ENCODE measurements around the gene RAB21. TPM values are rescaled to one million over a fixed set of nuclear protein-coding genes. Genes with fewer than 3 reads are reported as not detected.

The RAB21 gene
- total RNA-seq, 1 experiment from 2014 or later, result 27.3 TPM

DNA sequence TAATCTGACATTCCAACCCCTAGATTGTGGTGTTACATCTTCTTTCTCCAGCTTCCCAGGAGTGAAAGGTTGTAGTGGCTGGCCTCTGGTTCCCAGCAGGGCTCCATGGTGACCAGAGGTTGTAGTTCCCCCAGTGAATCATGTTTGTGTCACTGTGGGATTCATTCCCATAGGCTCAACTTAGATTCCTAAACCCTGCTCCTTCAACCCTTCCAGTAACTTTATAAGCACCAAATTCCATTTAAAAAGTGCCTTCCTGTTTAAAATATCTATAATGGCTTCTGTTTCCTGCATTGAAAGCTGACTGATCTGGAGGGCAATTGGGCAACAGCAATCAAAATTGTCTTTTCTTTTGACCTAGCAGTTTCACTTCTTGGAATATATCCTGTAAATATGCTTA is 44.4 kb downstream of the RAB21 start:
- CTCF ChIA-PET, result no interaction called here
- Histone ChIP-seq H3K4me3 (ENCODE audit: low read length) (no peak overlapping the region), H3K9me3 (ENCODE audit: low read length) (no peaks in the 10 kb centered on the region), H3K27me3 (ENCODE audit: low read length) (no peaks in the 10 kb centered on the region), H3K4me2 (ENCODE audit: low read length) (no peak overlapping the region), H4K20me1 (ENCODE audit: low read length) (no peaks in the 10 kb centered on the region), H3K79me2 (ENCODE audit: low read length) (no peaks in the 10 kb centered on the region), H3F3A (ENCODE audit: low read length, unreplicated experiment) (no peaks in the 10 kb centered on the region), H3K9me2 (replicated peaks; ENCODE audit: low read length) (no peaks in the 10 kb centered on the region), H3K9ac (ENCODE audit: low read length) (no peak overlapping the region), H3K36me3 (ENCODE audit: low read depth, low read length) (no peaks in the 10 kb centered on the region), H2AFZ (ENCODE audit: low read length) (no peak overlapping the region), H3K4me1 (ENCODE audit: insufficient read depth, low read length) (peaks cover 6% of the 10 kb centered on the region; the same call in 1 of the 2 replicates), H3K27ac (ENCODE audit: low read length) (no peak overlapping the region)
- BruUV-seq (replicated peaks), result no TSS peak
- intact Hi-C loops (cut with micrococcal nuclease), result no loop called here
- ATAC-seq (peak; percentile 91), DNase-seq (peak; percentile 55)
- POLR2A ChIA-PET (ENCODE audit: unreplicated experiment), result no interaction called here
- no peak for TF ChIP-seq EZH2 (IDR thresholded peaks at IDR 0.05; ENCODE audit: low read length, unreplicated experiment)
- TF ChIP-seq EZH2phosphoT487 (IDR thresholded peaks at IDR 0.05; ENCODE audit: borderline replicate concordance, low read length), result no peak
- TF ChIP-seq CTCF (conservative IDR thresholded peaks at IDR 0.05; ENCODE audit: low read depth, low read length), result no peak

DNA sequence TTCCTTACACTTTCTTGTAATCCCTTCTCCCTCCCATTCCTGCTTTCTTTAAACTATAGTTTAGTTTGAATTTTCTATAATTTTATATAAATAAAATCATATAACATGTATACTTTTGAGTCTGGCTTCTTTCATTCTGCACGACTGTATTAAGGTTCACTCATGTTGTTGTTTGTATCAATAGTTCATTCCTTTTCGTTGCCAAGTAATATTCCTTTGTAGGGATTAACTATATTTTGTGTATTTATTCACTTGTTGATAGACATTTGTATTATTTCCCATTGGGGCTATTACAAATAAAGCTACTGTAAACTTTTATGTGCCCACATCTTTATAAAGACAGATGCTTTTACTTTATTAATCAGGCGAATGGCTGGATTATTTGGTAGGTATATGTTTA is 45.5 kb downstream of the RAB21 start:
- Histone ChIP-seq H4K20me1 (ENCODE audit: low read length) (no peaks in the 10 kb centered on the region), H3K9me3 (ENCODE audit: low read length) (no peaks in the 10 kb centered on the region), H3K79me2 (ENCODE audit: low read length) (no peaks in the 10 kb centered on the region), H3K4me2 (ENCODE audit: low read length) (no peak overlapping the region), H3F3A (ENCODE audit: low read length, unreplicated experiment) (no peaks in the 10 kb centered on the region), H3K27me3 (ENCODE audit: low read length) (no peaks in the 10 kb centered on the region), H3K4me3 (ENCODE audit: low read length) (no peak overlapping the region), H3K4me1 (ENCODE audit: insufficient read depth, low read length) (peaks cover 6% of the 10 kb centered on the region; the same call in 1 of the 2 replicates), H3K9me2 (replicated peaks; ENCODE audit: low read length) (no peaks in the 10 kb centered on the region), H2AFZ (ENCODE audit: low read length) (no peak overlapping the region), H3K36me3 (ENCODE audit: low read depth, low read length) (no peaks in the 10 kb centered on the region), H3K27ac (ENCODE audit: low read length) (no peak overlapping the region), H3K9ac (ENCODE audit: low read length) (no peak overlapping the region)
- no peak for DNase-seq
- POLR2A ChIA-PET (ENCODE audit: unreplicated experiment), result no interaction called here
- CTCF ChIA-PET, result no interaction called here
- BruUV-seq (replicated peaks), result no TSS peak
- ATAC-seq, result no peak
- TF ChIP-seq CTCF (conservative IDR thresholded peaks at IDR 0.05; ENCODE audit: low read depth, low read length), result no peak
- intact Hi-C loops (cut with micrococcal nuclease), result no loop called here

GRCh38 chr12:71804505-71804904 is 49.8 kb downstream of the RAB21 start:
- H3K9ac ChIP-seq (ENCODE audit: low read length), result no peak overlapping the region
- no peaks in the 10 kb centered on the region for H3K9me2 ChIP-seq (replicated peaks; ENCODE audit: low read length)
- BruUV-seq (replicated peaks), result no TSS peak
- no peak overlapping the region for H2AFZ ChIP-seq (ENCODE audit: low read length)
- intact Hi-C loops (cut with micrococcal nuclease), result no loop called here
- no peak overlapping the region for H3K4me2 ChIP-seq (ENCODE audit: low read length)
- H3K27ac ChIP-seq (ENCODE audit: low read length), result no peak overlapping the region
- no peak for ATAC-seq
- no peaks in the 10 kb centered on the region for H3K9me3 ChIP-seq (ENCODE audit: low read length)
- POLR2A ChIA-PET (ENCODE audit: unreplicated experiment), result no interaction called here
- no peak for DNase-seq
- no peaks in the 10 kb centered on the region for H3K79me2 ChIP-seq (ENCODE audit: low read length)
- no peaks in the 10 kb centered on the region for H3F3A ChIP-seq (ENCODE audit: low read length, unreplicated experiment)
- H3K4me3 ChIP-seq (ENCODE audit: low read length), result no peak overlapping the region
- H3K4me1 ChIP-seq (ENCODE audit: insufficient read depth, low read length), result no peaks in the 10 kb centered on the region
- H3K36me3 ChIP-seq (ENCODE audit: low read depth, low read length), result no peaks in the 10 kb centered on the region
- CTCF ChIA-PET, result no interaction called here
- H4K20me1 ChIP-seq (ENCODE audit: low read length), result no peaks in the 10 kb centered on the region
- 0 out of 2 replicates have a peak, but pooled peaks cover 7% of the 10 kb centered on the region for H3K27me3 ChIP-seq (ENCODE audit: low read length)
- TF ChIP-seq EZH2phosphoT487 (IDR thresholded peaks at IDR 0.05; ENCODE audit: borderline replicate concordance, low read length) (no peak), CTCF (conservative IDR thresholded peaks at IDR 0.05; ENCODE audit: low read depth, low read length) (no peak), EZH2 (IDR thresholded peaks at IDR 0.05; ENCODE audit: low read length, unreplicated experiment) (no peak)

Data from PC-3 (cell line).